MCF 10A (cell line): ENCODE results near the gene EXT2. TPM values are rescaled to one million over a fixed set of nuclear protein-coding genes. Genes with fewer than 3 reads are reported as not detected.

Experiments used
- BruUV-seq: library from RNA; stranded (reverse); fragments of 400-500 nt; replicated peaks from 2 replicates; lab custom pipeline; 2021; lab: Mats Ljungman, UMichigan
- CTCF ChIA-PET: fragments of 300-600 bp; sonication (Branson Sonifier 250); formaldehyde crosslinking; extraction: SDS; loops from one replicate; lab custom pipeline; 2021; ENCODE audit warnings: antibody characterized with exemption, inconsistent platforms; lab: Yijun Ruan, JAX
- POLR2A ChIA-PET: fragments of 300-600, 350-650 bp; sonication (Branson Sonifier 250); formaldehyde crosslinking; extraction: SDS; loops from one replicate; lab custom pipeline; 2020; ENCODE audit warnings: antibody characterized with exemption, inconsistent platforms; lab: Yijun Ruan, JAX
- DNase-seq: peaks from one replicate; pipeline ENCODE4 v3.0.0-alpha.2; 2018; ENCODE audit not compliant: unreplicated experiment
- H3K27ac Mint-ChIP-seq: one replicate; pipeline ENCODE4 v1.8.0; 2022; ENCODE audit warnings: mild to moderate bottlenecking, low read depth, mixed read lengths; ENCODE audit not compliant: unreplicated experiment
- H3K27me3 Mint-ChIP-seq: one replicate; pipeline ENCODE4 v1.8.0; 2022; ENCODE audit warnings: mixed read lengths; ENCODE audit not compliant: insufficient read depth, unreplicated experiment
- H3K36me3 Mint-ChIP-seq: one replicate; pipeline ENCODE4 v1.8.0; 2022; ENCODE audit warnings: mild to moderate bottlenecking, moderate library complexity, mixed read lengths; ENCODE audit not compliant: insufficient read depth, unreplicated experiment
- H3K4me1 Mint-ChIP-seq: one replicate; pipeline ENCODE4 v1.8.0; 2022; ENCODE audit warnings: mixed read lengths; ENCODE audit not compliant: insufficient read depth, unreplicated experiment
- H3K4me3 Mint-ChIP-seq: one replicate; pipeline ENCODE4 v1.8.0; 2022; ENCODE audit warnings: mild to moderate bottlenecking, moderate library complexity, mixed read lengths; ENCODE audit not compliant: unreplicated experiment
- H3K9me3 Mint-ChIP-seq: one replicate; pipeline ENCODE4 v1.8.0; 2022; ENCODE audit warnings: mixed read lengths; ENCODE audit not compliant: unreplicated experiment
- CTCF ChIP-seq: fragments of 200-600 bp; IDR thresholded peaks from one replicate; pipeline ENCODE4 v1.8.0; 2022; ENCODE audit warnings: antibody characterized with exemption, mild to moderate bottlenecking; ENCODE audit not compliant: unreplicated experiment
- intact Hi-C: fragments of 100-400 bp; cut with micrococcal nuclease; formaldehyde crosslinking; loops from 2 replicates; pipeline ENCODE4 v1.14.1; 2022
- total RNA-seq: library from RNA; stranded (reverse); gene quantifications from 2 replicates; pipeline ENCODE4 v1.2.3, GENCODE V29; 2022

Gene EXT2
- total RNA-seq, 1 experiment from 2014 or later, result 73.1 TPM

GRCh38 chr11:44248109-44248508 is 152.6 kb downstream of the EXT2 start:
- CTCF ChIA-PET, result interaction anchor here (1.6 kb wide), 1 partner anchor 153 kb away, joined by 8 read pairs; the partner anchor contains the start of gene EXT2
- Mint-ChIP-seq H3K27me3 (no peaks in the 10 kb centered on the region), H3K4me1 (no peaks in the 10 kb centered on the region), H3K9me3 (peaks cover 18% of the 10 kb centered on the region), H3K36me3 (peaks cover 23% of the 10 kb centered on the region), H3K27ac (no peak overlapping the region), H3K4me3 (no peak overlapping the region)
- no peak for TF ChIP-seq CTCF
- POLR2A ChIA-PET, result no interaction called here
- intact Hi-C loops, result no loop called here
- DNase-seq, result no peak
- no TSS peak for BruUV-seq

DNA sequence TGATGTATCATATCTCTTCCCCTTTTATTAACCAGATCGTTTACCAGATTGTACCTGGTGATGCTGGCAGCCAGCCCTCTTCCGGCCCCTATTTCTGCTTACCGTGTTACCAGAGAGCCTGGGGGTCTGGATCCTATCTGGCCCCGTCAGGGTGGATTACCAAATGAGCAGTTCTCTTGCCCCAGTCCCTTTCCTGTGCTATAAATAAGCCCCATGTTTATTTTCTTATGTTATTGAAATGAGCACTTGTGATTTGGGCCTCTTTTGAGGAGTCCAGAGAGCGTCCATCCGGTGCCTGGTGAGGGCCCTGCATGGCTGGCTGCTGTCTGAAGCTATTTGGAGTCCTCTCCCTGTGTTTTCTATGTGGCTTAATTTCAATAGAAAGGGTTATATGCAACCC is 154.9 kb downstream of the EXT2 start:
- intact Hi-C loops, result no loop called here
- TF ChIP-seq CTCF, result no peak
- POLR2A ChIA-PET, result no interaction called here
- Mint-ChIP-seq H3K27ac (no peak overlapping the region), H3K36me3 (peaks cover 13% of the 10 kb centered on the region), H3K9me3 (peaks cover 19% of the 10 kb centered on the region), H3K4me1 (peaks cover 1% of the 10 kb centered on the region), H3K27me3 (no peaks in the 10 kb centered on the region), H3K4me3 (no peak overlapping the region)
- CTCF ChIA-PET, result no interaction called here
- no TSS peak for BruUV-seq
- DNase-seq, result no peak

DNA sequence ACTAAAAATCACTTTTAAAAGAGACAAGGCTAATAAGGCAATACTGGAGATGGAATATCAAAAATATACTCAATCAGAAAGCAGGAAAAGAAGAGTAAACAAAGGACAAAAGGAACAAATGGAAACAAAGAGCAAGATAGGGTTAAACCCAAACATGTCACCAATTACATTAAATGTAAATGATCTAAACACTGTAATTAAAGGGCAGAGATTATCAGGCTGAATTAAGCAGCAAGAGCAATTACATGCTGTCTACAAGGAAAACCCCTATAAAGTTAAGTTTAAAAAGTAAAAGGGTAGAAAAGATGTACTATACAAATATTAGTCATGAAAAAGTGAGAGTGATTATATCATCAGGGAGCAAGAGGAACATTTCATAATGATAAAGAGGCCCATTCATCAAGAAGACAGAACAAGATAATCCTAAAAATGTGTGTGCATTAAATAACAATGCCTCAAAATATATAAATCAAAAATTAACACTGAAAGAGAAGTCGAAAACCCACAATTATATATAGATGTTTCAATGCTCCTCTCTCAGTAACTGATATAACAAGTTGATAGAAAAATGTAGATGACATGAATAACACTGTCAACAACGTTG is 157.6 kb downstream of the EXT2 start:
- Mint-ChIP-seq H3K36me3 (peaks cover 13% of the 10 kb centered on the region), H3K9me3 (peaks cover 19% of the 10 kb centered on the region), H3K4me3 (no peak overlapping the region), H3K27ac (no peak overlapping the region), H3K27me3 (no peaks in the 10 kb centered on the region), H3K4me1 (peaks cover 7% of the 10 kb centered on the region)
- intact Hi-C loops, result no loop called here
- no TSS peak for BruUV-seq
- no peak for DNase-seq
- ChIA-PET CTCF (no interaction called here), POLR2A (interaction anchor here (0.7 kb wide), 1 partner anchor 116 kb away, joined by 3 read pairs; no protein-coding TSS in a partner anchor)
- no peak for TF ChIP-seq CTCF

- CTCF ChIA-PET, result interaction anchor here (0.6 to 0.7 kb wide), 2 partner anchors 42 to 277 kb away, joined by 3 read pairs; no protein-coding TSS in a partner anchor
- TF ChIP-seq CTCF, result no peak
- no peak for DNase-seq
- Mint-ChIP-seq H3K4me1 (peaks cover 7% of the 10 kb centered on the region), H3K4me3 (no peak overlapping the region), H3K27me3 (no peaks in the 10 kb centered on the region), H3K27ac (no peak overlapping the region), H3K9me3 (peaks cover 19% of the 10 kb centered on the region), H3K36me3 (peaks cover 13% of the 10 kb centered on the region)
- no TSS peak for BruUV-seq
- POLR2A ChIA-PET, result interaction anchor here (0.6 kb wide), 1 partner anchor 24 kb away, joined by 3 read pairs; no protein-coding TSS in a partner anchor
- intact Hi-C loops, result no loop called here
These were observed 160.1 kb downstream of the EXT2 start for GRCh38 chr11:44255406-44256071.
